Central memory CD8-positive, alpha-beta T cell (primary cell): ENCODE data around the gene PARP11.

ENCODE experiments used
- ATAC-seq: fragments of 150-1000 bp; cut with Tn5 transposase; replicated peaks from 2 replicates; pipeline ENCODE4 v1.10.0; 2022; ENCODE audit warnings: mild to moderate bottlenecking, moderate FRiP score, moderate number of reproducible peaks; ENCODE audit not compliant: poor library complexity, severe bottlenecking; ENCODE audit errors: extremely low read depth
- DNase-seq, 2 donors: peaks; one replicate each; pipeline ENCODE4 v3.0.0; 2021; ENCODE audit warnings: low spot score in 2 of 2
- H3K27ac Mint-ChIP-seq: one replicate; pipeline ENCODE4 v1.8.0; 2022; ENCODE audit warnings: low read depth, mild to moderate bottlenecking, moderate library complexity, mixed read lengths
- H3K27me3 Mint-ChIP-seq: one replicate; pipeline ENCODE4 v1.8.0; 2022; ENCODE audit warnings: mixed read lengths
- H3K36me3 Mint-ChIP-seq: one replicate; pipeline ENCODE4 v1.8.0; 2022; ENCODE audit warnings: mild to moderate bottlenecking, moderate library complexity, mixed read lengths; ENCODE audit not compliant: insufficient read depth
- H3K4me1 Mint-ChIP-seq: one replicate; pipeline ENCODE4 v1.8.0; 2022; ENCODE audit warnings: mixed read lengths
- H3K4me3 Mint-ChIP-seq: one replicate; pipeline ENCODE4 v1.8.0; 2022; ENCODE audit warnings: mild to moderate bottlenecking, moderate library complexity, mixed read lengths
- H3K9me3 Mint-ChIP-seq: one replicate; pipeline ENCODE4 v1.8.0; 2022; ENCODE audit warnings: mixed read lengths

Gene PARP11

GRCh38 chr12:3897371-3897971 is 24.3 kb upstream of the PARP11 start:
- ATAC-seq, result peak; percentile 81
- Mint-ChIP-seq H3K4me3 (peak overlapping the region; percentile 63), H3K9me3 (no peaks in the 10 kb centered on the region), H3K27ac (peak overlapping the region; percentile 81), H3K4me1 (peaks cover 16% of the 10 kb centered on the region), H3K27me3 (peaks cover 8% of the 10 kb centered on the region), H3K36me3 (no peaks in the 10 kb centered on the region)
- DNase-seq, result no peak

- Mint-ChIP-seq H3K4me1 (peaks cover 16% of the 10 kb centered on the region), H3K27ac (peak overlapping the region; percentile 81), H3K4me3 (peak overlapping the region; percentile 63), H3K27me3 (peaks cover 6% of the 10 kb centered on the region), H3K36me3 (no peaks in the 10 kb centered on the region), H3K9me3 (no peaks in the 10 kb centered on the region)
- ATAC-seq (peak; percentile 29), DNase-seq (no peak)
Observed at GRCh38 chr12:3896801-3897351, 23.7 kb upstream of the PARP11 start.

- Mint-ChIP-seq H3K27ac (no peak overlapping the region), H3K36me3 (no peaks in the 10 kb centered on the region), H3K4me3 (peak overlapping the region; percentile 63), H3K4me1 (peaks cover 16% of the 10 kb centered on the region), H3K9me3 (no peaks in the 10 kb centered on the region), H3K27me3 (peaks cover 6% of the 10 kb centered on the region)
- DNase-seq, result no peak
- ATAC-seq, result no peak
Observed at GRCh38 chr12:3896356-3896755, 23.2 kb upstream of the PARP11 start.

- Mint-ChIP-seq H3K4me1 (peaks cover 14% of the 10 kb centered on the region), H3K4me3 (no peak overlapping the region), H3K36me3 (no peaks in the 10 kb centered on the region), H3K9me3 (no peaks in the 10 kb centered on the region), H3K27ac (no peak overlapping the region), H3K27me3 (no peaks in the 10 kb centered on the region)
- no peak for ATAC-seq
- no peak for DNase-seq
Observed at GRCh38 chr12:3892631-3893030, 19.4 kb upstream of the PARP11 start.

- DNase-seq (no peak), ATAC-seq (no peak)
- Mint-ChIP-seq H3K4me3 (no peak overlapping the region), H3K27me3 (no peaks in the 10 kb centered on the region), H3K27ac (no peak overlapping the region), H3K4me1 (peaks cover under 1% of the 10 kb centered on the region), H3K9me3 (no peaks in the 10 kb centered on the region), H3K36me3 (no peaks in the 10 kb centered on the region)
Observed at GRCh38 chr12:3891201-3891600, 18.0 kb upstream of the PARP11 start.

- H3K4me1 Mint-ChIP-seq, result peaks cover 6% of the 10 kb centered on the region
- no peak overlapping the region for H3K27ac Mint-ChIP-seq
- no peaks in the 10 kb centered on the region for H3K36me3 Mint-ChIP-seq
- H3K4me3 Mint-ChIP-seq, result no peak overlapping the region
- no peaks in the 10 kb centered on the region for H3K27me3 Mint-ChIP-seq
- ATAC-seq (no peak), DNase-seq (no peak)
- no peaks in the 10 kb centered on the region for H3K9me3 Mint-ChIP-seq
Observed at GRCh38 chr12:3888659-3889058, 15.5 kb upstream of the PARP11 start.

GRCh38 chr12:3885277-3886094 is 12.3 kb upstream of the PARP11 start:
- Mint-ChIP-seq H3K27me3 (no peaks in the 10 kb centered on the region), H3K36me3 (no peaks in the 10 kb centered on the region), H3K4me1 (peaks cover 6% of the 10 kb centered on the region), H3K4me3 (no peak overlapping the region), H3K9me3 (no peaks in the 10 kb centered on the region), H3K27ac (no peak overlapping the region)
- ATAC-seq (no peak), DNase-seq (no peak)

- DNase-seq (no peak), ATAC-seq (no peak)
- Mint-ChIP-seq H3K4me3 (no peak overlapping the region), H3K4me1 (peaks cover 8% of the 10 kb centered on the region), H3K36me3 (no peaks in the 10 kb centered on the region), H3K9me3 (no peaks in the 10 kb centered on the region), H3K27ac (no peak overlapping the region), H3K27me3 (no peaks in the 10 kb centered on the region)
Observed at GRCh38 chr12:3884671-3885070, 11.5 kb upstream of the PARP11 start.

GRCh38 chr12:3882896-3883564 is 9.8 kb upstream of the PARP11 start:
- ATAC-seq, result peak; percentile 95

GRCh38 chr12:3882406-3882805 is 9.2 kb upstream of the PARP11 start:
- no peaks in the 10 kb centered on the region for H3K9me3 Mint-ChIP-seq
- no peak overlapping the region for H3K4me3 Mint-ChIP-seq
- H3K27me3 Mint-ChIP-seq, result no peaks in the 10 kb centered on the region
- H3K27ac Mint-ChIP-seq, result no peak overlapping the region
- DNase-seq, result no peak
- no peaks in the 10 kb centered on the region for H3K36me3 Mint-ChIP-seq
- no peak for ATAC-seq
- peaks cover 13% of the 10 kb centered on the region for H3K4me1 Mint-ChIP-seq

More at GRCh38 chr12:3882896-3883564, 9.8 kb upstream of the PARP11 start:
- no peak for DNase-seq
- no peaks in the 10 kb centered on the region for H3K9me3 Mint-ChIP-seq
- H3K4me1 Mint-ChIP-seq, result peaks cover 13% of the 10 kb centered on the region
- H3K27ac Mint-ChIP-seq, result no peak overlapping the region
- no peaks in the 10 kb centered on the region for H3K36me3 Mint-ChIP-seq
- H3K27me3 Mint-ChIP-seq, result no peaks in the 10 kb centered on the region
- no peak overlapping the region for H3K4me3 Mint-ChIP-seq

- no peak overlapping the region for H3K4me3 Mint-ChIP-seq
- DNase-seq (no peak), ATAC-seq (no peak)
- H3K27me3 Mint-ChIP-seq, result no peaks in the 10 kb centered on the region
- no peak overlapping the region for H3K27ac Mint-ChIP-seq
- no peaks in the 10 kb centered on the region for H3K36me3 Mint-ChIP-seq
- H3K4me1 Mint-ChIP-seq, result peaks cover 13% of the 10 kb centered on the region
- no peaks in the 10 kb centered on the region for H3K9me3 Mint-ChIP-seq
Observed at GRCh38 chr12:3881281-3881950, 8.2 kb upstream of the PARP11 start.

GRCh38 chr12:3879846-3880245 is 6.6 kb upstream of the PARP11 start:
- H3K4me1 Mint-ChIP-seq, result peaks cover 8% of the 10 kb centered on the region
- H3K4me3 Mint-ChIP-seq, result no peak overlapping the region
- peaks cover 2% of the 10 kb centered on the region for H3K36me3 Mint-ChIP-seq
- H3K27ac Mint-ChIP-seq, result peak overlapping the region; percentile 33
- H3K27me3 Mint-ChIP-seq, result no peaks in the 10 kb centered on the region
- no peaks in the 10 kb centered on the region for H3K9me3 Mint-ChIP-seq
- DNase-seq (no peak), ATAC-seq (no peak)
